GM12878 (cell line): ENCODE measurements around the gene RPS4Y1. TPM values are rescaled to one million over a fixed set of nuclear protein-coding genes. Genes with fewer than 3 reads are reported as not detected.

Experiments
- ATAC-seq: fragments of 200-7000 bp; cut with Tn5 transposase; 3 replicates; pipeline ENCODE4 v1.9.1; 2020; ENCODE audit warnings: mild to moderate bottlenecking, moderate library complexity
- BruUV-seq: library from RNA; stranded (reverse); fragments of 400-500 nt; replicated peaks from 2 replicates; lab custom pipeline; 2021; lab: Mats Ljungman, UMichigan
- CTCF ChIA-PET: fragments of 300-600 bp; sonication (Branson Sonifier 250); formaldehyde crosslinking; extraction: SDS; loops from one replicate; lab custom pipeline; 2021; ENCODE audit warnings: inconsistent platforms; lab: Yijun Ruan, JAX
- POLR2A ChIA-PET: fragments of 350-600 bp; formaldehyde crosslinking; extraction: SDS; loops from one replicate; lab custom pipeline; 2021; ENCODE audit warnings: inconsistent platforms; lab: Charles Lee
- RAD21 ChIA-PET: fragments of 300-600 bp; sonication (Branson Sonifier 250); formaldehyde crosslinking; loops from one replicate; lab custom pipeline; 2023; ENCODE audit warnings: antibody characterized with exemption; ENCODE audit not compliant: unreplicated experiment; lab: Charles Lee
- SMC1A ChIA-PET: fragments of 300-600 bp; sonication (Branson Sonifier 250); formaldehyde crosslinking; loops from one replicate; lab custom pipeline; 2023; ENCODE audit not compliant: unreplicated experiment, uncharacterized antibody; lab: Charles Lee
- DNase-seq: peaks from one replicate; pipeline ENCODE4 v3.0.0-alpha.2; 2011; ENCODE audit warnings: low read depth, low spot score
- FAIRE-seq: peaks from 3 replicates; lab custom pipeline; 2011; peaks lifted over from hg19 to GRCh38; lab: Jason Lieb, UNC
- H2AFZ ChIP-seq: 2 replicates; pipeline ENCODE4 v1.6.0; 2011; ENCODE audit warnings: low read depth, low read length, control low read depth; ENCODE audit not compliant: control insufficient read depth
- H3K27ac ChIP-seq: 2 replicates; pipeline ENCODE4 v1.5.1; 2011; ENCODE audit warnings: control low read depth; ENCODE audit not compliant: control insufficient read depth, insufficient read depth
- H3K27me3 ChIP-seq, 2 experiments: replicated peaks in 1 of 2; 2 replicates each; pipeline versions ENCODE4 v1.6.0 to v1.6.1; 2011; ENCODE audit warnings: low read length in 1 of 2; ENCODE audit not compliant: control insufficient read depth in 2 of 2, insufficient read depth in 2 of 2
- H3K36me3 ChIP-seq, 2 experiments: 2 replicates each; pipeline ENCODE4 v1.5.1; 2011; ENCODE audit warnings: low read length in 1 of 2; ENCODE audit not compliant: control insufficient read depth in 2 of 2, insufficient read depth in 2 of 2
- H3K4me1 ChIP-seq: 2 replicates; pipeline ENCODE4 v1.6.1; 2011; ENCODE audit warnings: mild to moderate bottlenecking, low read length, moderate library complexity, mixed read lengths; ENCODE audit not compliant: control insufficient read depth, insufficient read depth
- H3K4me2 ChIP-seq: 2 replicates; pipeline ENCODE4 v1.6.0; 2011; ENCODE audit warnings: control low read depth; ENCODE audit not compliant: control insufficient read depth, insufficient read depth
- H3K4me3 ChIP-seq: fragments of 200-600 bp; sonication (generic); 2 replicates; pipeline ENCODE4 v1.5.1; 2016
- H3K79me2 ChIP-seq: 2 replicates; pipeline ENCODE4 v1.6.0; 2011; ENCODE audit warnings: low read length; ENCODE audit not compliant: control insufficient read depth, insufficient read depth
- H3K9ac ChIP-seq: 2 replicates; pipeline ENCODE4 v1.8.0; 2011; ENCODE audit warnings: low read length, control low read depth, mixed read lengths; ENCODE audit not compliant: control insufficient read depth, insufficient read depth
- H3K9me3 ChIP-seq: replicated peaks from 3 replicates; pipeline ENCODE4 v1.5.1; 2011; ENCODE audit warnings: mild to moderate bottlenecking, low read length; ENCODE audit not compliant: control insufficient read depth, insufficient read depth
- H4K20me1 ChIP-seq: 2 replicates; pipeline ENCODE4 v1.6.0; 2011; ENCODE audit not compliant: control insufficient read depth, insufficient read depth
- ATF2 ChIP-seq: IDR thresholded peaks from 2 replicates; pipeline ENCODE4 v1.6.1; 2012; ENCODE audit warnings: low read length, inconsistent platforms
- CBX5 ChIP-seq: sonication (generic); IDR thresholded peaks from 2 replicates; pipeline ENCODE4 v1.6.1; 2016; ENCODE audit warnings: low read depth, moderate library complexity, mild to moderate bottlenecking, inconsistent platforms
- E4F1 ChIP-seq: fragments of 450-650 bp; IDR thresholded peaks from 2 replicates; pipeline ENCODE4 v1.6.1; 2018; ENCODE audit warnings: borderline replicate concordance, mild to moderate bottlenecking; ENCODE audit not compliant: partially characterized antibody
- FOXM1 ChIP-seq: IDR thresholded peaks from 2 replicates; pipeline ENCODE4 v1.6.1; 2012; ENCODE audit warnings: low read depth, mild to moderate bottlenecking, inconsistent platforms, low read length, moderate library complexity
- HDGF ChIP-seq: fragments of 450-650 bp; IDR thresholded peaks from 2 replicates; pipeline ENCODE4 v1.6.1; 2016; ENCODE audit warnings: antibody characterized with exemption
- MLLT1 ChIP-seq: fragments of 450-650 bp; IDR thresholded peaks from 2 replicates; pipeline ENCODE4 v1.6.1; 2016; ENCODE audit warnings: mild to moderate bottlenecking
- NBN ChIP-seq: fragments of 450-650 bp; IDR thresholded peaks from 2 replicates; pipeline ENCODE4 v1.6.1; 2016
- NFYA ChIP-seq: IDR thresholded peaks from 2 replicates; pipeline ENCODE4 v1.6.1; 2011; ENCODE audit warnings: low read depth, mild to moderate bottlenecking, low read length, improper control_type of control experiment, borderline replicate concordance
- POLR2A ChIP-seq: IDR thresholded peaks from 2 replicates; pipeline ENCODE4 v1.6.1; 2011; ENCODE audit warnings: low read depth, mild to moderate bottlenecking, low read length
- POLR2AphosphoS2 ChIP-seq: IDR thresholded peaks from 2 replicates; pipeline ENCODE4 v1.6.1; 2011; ENCODE audit warnings: low read depth, mild to moderate bottlenecking, low read length, improper control_type of control experiment, moderate library complexity
- RB1 ChIP-seq: fragments of 450-650 bp; formaldehyde crosslinking; IDR thresholded peaks from 2 replicates; pipeline ENCODE4 v1.6.1; 2017; ENCODE audit warnings: mild to moderate bottlenecking, borderline replicate concordance
- SMAD1 ChIP-seq: fragments of 450-650 bp; IDR thresholded peaks from 2 replicates; pipeline ENCODE4 v1.6.1; 2018; ENCODE audit warnings: mild to moderate bottlenecking, low read depth; ENCODE audit not compliant: partially characterized antibody
- SMAD5 ChIP-seq: IDR thresholded peaks from 2 replicates; pipeline ENCODE4 v1.6.1; 2016; ENCODE audit warnings: antibody characterized with exemption, low read depth
- SRF ChIP-seq, 2 experiments: IDR thresholded peaks; 2 replicates each; pipeline ENCODE4 v1.6.1; 2011; ENCODE audit warnings: low read depth in 2 of 2, low read length in 2 of 2, mild to moderate bottlenecking in 1 of 2, moderate library complexity in 1 of 2
- SUPT20H ChIP-seq: IDR thresholded peaks from 2 replicates; pipeline ENCODE4 v1.6.1; 2011; ENCODE audit warnings: low read depth, mild to moderate bottlenecking, low read length, moderate library complexity, borderline replicate concordance; ENCODE audit not compliant: control insufficient read depth
- TCF12 ChIP-seq: IDR thresholded peaks from 2 replicates; pipeline ENCODE4 v1.6.1; 2011; ENCODE audit warnings: low read depth, mild to moderate bottlenecking, low read length
- ZNF687 ChIP-seq: fragments of 450-650 bp; IDR thresholded peaks from 2 replicates; pipeline ENCODE4 v1.6.1; 2017; ENCODE audit warnings: mild to moderate bottlenecking, moderate library complexity
- WGBS: methylation state at CpG from one replicate; pipeline ENCODE4 v1.1.6; 2016; ENCODE audit warnings: low lambda C conversion rate; ENCODE audit not compliant: insufficient replicate concordance, insufficient coverage; ENCODE audit errors: missing lambda C conversion rate; 5-methylcytosine and 5-hydroxymethylcytosine counted together
- in situ Hi-C: fragments of 300-500 bp; cut with MboI; formaldehyde crosslinking; loops from 9 replicates; pipeline ENCODE4 v1.14.3; 2018; ENCODE audit warnings: mixed read lengths
- intact Hi-C: fragments of 100-400 bp; cut with micrococcal nuclease; formaldehyde crosslinking; loops from one replicate; pipeline ENCODE4 v1.14.2; 2022; ENCODE audit not compliant: unreplicated experiment
- polyA plus RNA-seq, 11 experiments: library from polyadenylated mRNA; depleted of rRNA in 4 of 11; unstranded in 6 of 11; stranded (reverse) in 5 of 11; fragments of >200 nt; fragmentation: Nextera tagmentation in 4 of 11; fragmentation: Illumina TruSeq in 1 of 11; extraction: Ambion mirVana in 4 of 11; extraction: Trizol in 1 of 11; gene quantifications; 1 replicate in 1 of 11; 2 replicates in 10 of 11; pipeline versions ENCODE4 v1.2.1 to v1.2.3, GENCODE V29; 2011 to 2016; ENCODE audit warnings: inconsistent platforms in 2 of 11, missing spikeins in 2 of 11, low read depth in 1 of 11
- total RNA-seq, 4 experiments: library from RNA; depleted of rRNA in 3 of 4; stranded (reverse); fragments of >200 nt in 3 of 4; fragmentation: Illumina TruSeq in 1 of 4; extraction: Trizol in 1 of 4; gene quantifications; 2 replicates each; pipeline versions ENCODE4 v1.2.1 to v1.2.3, GENCODE V29; 2013 to 2021

Gene RPS4Y1
- total and polyA plus RNA-seq, 10 of the 15 experiments (the other 5 are each of a cell fraction or from before 2014, with no cell fraction given): 0.32 to 0.46 TPM; not detected in 8

GRCh38 chrY:2907356-2907755 lies 66.0 kb downstream of the RPS4Y1 start:
- DNase-seq: no peak
- TF ChIP-seq HDGF (no peak), POLR2AphosphoS2 (no peak), SUPT20H (no peak), NBN (no peak), FOXM1 (no peak), SRF (IDR thresholded peaks at IDR 0.05; ENCODE audit: low read depth in 2 of 2, low read length in 2 of 2) (no peak), NFYA (no peak), ZNF687 (no peak), SMAD1 (no peak), ATF2 (no peak), CBX5 (no peak), MLLT1 (no peak), TCF12 (no peak), E4F1 (no peak), SMAD5 (no peak), RB1 (no peak), POLR2A (no peak)
- no peaks in the 10 kb centered on the region for H3K27me3 ChIP-seq
- CTCF ChIA-PET: no interaction called here
- intact Hi-C loops: no loop called here
- WGBS: no CpG with 5 or more reads among the region's 1 CpG
- BruUV-seq: no TSS peak
- no peak overlapping the region for H3K9ac ChIP-seq
- FAIRE-seq: no peak
- no peaks in the 10 kb centered on the region for H3K36me3 ChIP-seq
- no peak overlapping the region for H3K4me3 ChIP-seq
- no peaks in the 10 kb centered on the region for H4K20me1 ChIP-seq
- SMC1A ChIA-PET: no interaction called here
- no peak for ATAC-seq
- POLR2A ChIA-PET: no interaction called here
- RAD21 ChIA-PET: no interaction called here
- no peak overlapping the region for H3K27ac ChIP-seq
- H3K4me2 ChIP-seq: no peak overlapping the region
- no peaks in the 10 kb centered on the region for H3K4me1 ChIP-seq
- no peak overlapping the region for H2AFZ ChIP-seq
- no peaks in the 10 kb centered on the region for H3K79me2 ChIP-seq
- in situ Hi-C loops: no loop called here
- no peaks in the 10 kb centered on the region for H3K9me3 ChIP-seq
